Measurements from ENCODE around the gene MCRIP2. TPM values are rescaled to one million over a fixed set of nuclear protein-coding genes. Genes with fewer than 3 reads are reported as not detected.

MCRIP2 gene
- polyA plus RNA-seq, 2 of the 4 experiments (the other 2 are of a cell fraction) = 10.7 to 21.3 TPM

- peaks cover 24% of the 10 kb centered on the region for H3K4me1 ChIP-seq
- H3K27ac ChIP-seq = peak overlapping the region; percentile 83 to 91
- no peak for TF ChIP-seq HES2 (IDR thresholded peaks at IDR 0.05)
- no peak for TF ChIP-seq RFX5 (IDR thresholded peaks at IDR 0.05)
- 0 out of 2 replicates have a peak, but pooled peaks have one; percentile 19 for TF ChIP-seq USF2 (IDR thresholded peaks at IDR 0.05)
- TF ChIP-seq REST (IDR thresholded peaks at IDR 0.05) = no peak
- no peak for FAIRE-seq
- peak; percentile 90 to 91 for DNase-seq (ENCODE audit: low read depth in 1 of 2, low spot score in 1 of 2)
- ChIA-PET POLR2A (interaction anchor here (1.3 to 1.6 kb wide), 2 partner anchors 47 to 50 kb away, joined by 4 read pairs; partner anchors contain the start of gene RAB40C), CTCF (interaction anchor here (0.6 to 2.7 kb wide), 11 partner anchors 11 to 168 kb away, joined by 3 to 12 read pairs (median 6); partner anchors contain the start of gene RHOT2)
- peak overlapping the region; percentile 78 for H3K4me3 ChIP-seq
- H3K9me3 ChIP-seq = no peaks in the 10 kb centered on the region
- peak in 1 of 2 experiments; percentile 3; a peak in 3 of 6 replicates for ATAC-seq
- peak overlapping the region; percentile 78 for H3K4me2 ChIP-seq
- 43% methylated on average over 27 of the region's 53 CpGs for WGBS (ENCODE audit: missing lambda C conversion rate)
Measured at GRCh38 chr16:637081-638018, 4.3 kb upstream of the MCRIP2 start.

- TF ChIP-seq ZNF302 (CRISPR knock-in tag; IDR thresholded peaks at IDR 0.05) (no peak), BHLHE40 (IDR thresholded peaks at IDR 0.05; ENCODE audit: low read depth, low read length) (no peak), ATOH8 (CRISPR knock-in tag; IDR thresholded peaks at IDR 0.05; ENCODE audit: low read depth) (no peak), JUNB (IDR thresholded peaks at IDR 0.05) (no peak), NFE2L2 (conservative IDR thresholded peaks at IDR 0.05; ENCODE audit: low read length) (no peak), TFCP2L1 (CRISPR knock-in tag; IDR thresholded peaks at IDR 0.05) (no peak), RARB (CRISPR knock-in tag; IDR thresholded peaks at IDR 0.05) (no peak), RCOR1 (IDR thresholded peaks at IDR 0.05; ENCODE audit: low read depth, low read length) (no peak), MAZ (IDR thresholded peaks at IDR 0.05; ENCODE audit: borderline replicate concordance, low read depth, low read length) (no peak)
- FAIRE-seq (no peak), ATAC-seq (no peak), DNase-seq (ENCODE audit: low read depth in 1 of 2, low spot score in 1 of 2) (no peak)
- peaks cover 30% of the 10 kb centered on the region for H3K4me1 ChIP-seq
- WGBS (ENCODE audit: missing lambda C conversion rate) = 91% methylated on average over 13 of the region's 15 CpGs
- ChIA-PET POLR2A (no interaction called here), CTCF (interaction anchor here (0.6 to 2.7 kb wide), 5 partner anchors 10 to 169 kb away, joined by 3 to 12 read pairs (median 8); no protein-coding TSS in a partner anchor)
- H3K27ac ChIP-seq = no peak overlapping the region
- H3K9me3 ChIP-seq = no peaks in the 10 kb centered on the region
- H3K4me2 ChIP-seq = no peak overlapping the region
- H3K4me3 ChIP-seq = no peak overlapping the region
Measured at GRCh38 chr16:638034-638543, 3.5 kb upstream of the MCRIP2 start.

GRCh38 chr16:638836-639235, 2.8 kb upstream of the MCRIP2 start:
- TF ChIP-seq HES2 (IDR thresholded peaks at IDR 0.05) (no peak), HEYL (CRISPR knock-in tag; IDR thresholded peaks at IDR 0.05) (no peak), E2F6 (IDR thresholded peaks at IDR 0.05; ENCODE audit: borderline replicate concordance, low read depth) (no peak), NR3C1 (IDR thresholded peaks at IDR 0.05) (no peak), FOSL2 (IDR thresholded peaks at IDR 0.05) (no peak), FOSL2 (CRISPR knock-in tag; IDR thresholded peaks at IDR 0.05) (no peak), TFCP2L1 (CRISPR knock-in tag; IDR thresholded peaks at IDR 0.05) (no peak)
- peaks cover 31% of the 10 kb centered on the region for H3K4me1 ChIP-seq
- ChIA-PET POLR2A (no interaction called here), CTCF (interaction anchor here (1.0 to 1.8 kb wide), 3 partner anchors 9 to 81 kb away, joined by 3 to 8 read pairs (median 8); no protein-coding TSS in a partner anchor)
- no peak overlapping the region for H3K4me2 ChIP-seq
- no peak for FAIRE-seq
- no peak for ATAC-seq
- no peak overlapping the region for H3K27ac ChIP-seq
- no peak overlapping the region for H3K4me3 ChIP-seq
- WGBS (ENCODE audit: missing lambda C conversion rate) = 85% methylated on average over 9 of the region's 9 CpGs
- no peaks in the 10 kb centered on the region for H3K9me3 ChIP-seq
- no peak for DNase-seq (ENCODE audit: low read depth in 1 of 2, low spot score in 1 of 2)
